ENCODE data around the gene ASPN.

The ASPN gene

DNA sequence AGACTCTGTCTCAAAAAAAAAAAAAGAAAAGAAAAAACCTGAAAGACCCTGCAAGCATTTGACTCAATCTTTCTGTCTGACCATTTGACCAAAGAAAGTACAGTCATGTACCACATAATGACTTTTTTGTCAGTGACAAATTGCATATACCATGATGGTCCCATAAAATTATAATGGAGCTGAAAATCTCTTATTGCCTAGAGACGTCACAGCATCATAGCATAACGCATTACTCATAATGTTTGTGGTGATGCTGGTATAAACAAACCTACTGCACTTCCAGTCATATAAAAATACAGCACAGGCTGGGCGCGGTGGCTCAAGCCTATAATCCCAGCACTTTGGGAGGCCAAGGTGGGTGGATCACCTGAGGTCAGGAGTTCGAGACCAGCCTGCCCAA, 43.0 kb upstream of the ASPN start:
- no peak overlapping the region for H3K4me3 ChIP-seq (ENCODE audit: low read depth, low read length, poor library complexity, severe bottlenecking)
- H3F3A ChIP-seq (ENCODE audit: insufficient read depth, low read length): no peaks in the 10 kb centered on the region
- H3K9me2 ChIP-seq (ENCODE audit: low read depth, low read length): no peaks in the 10 kb centered on the region
- H3K9me3 ChIP-seq (ENCODE audit: low read length): no peaks in the 10 kb centered on the region
- no peak overlapping the region for H2AFZ ChIP-seq (ENCODE audit: low read length)
- no peak overlapping the region for H3K9ac ChIP-seq (ENCODE audit: low read length)
- H3K27ac ChIP-seq (ENCODE audit: low read depth, low read length, poor library complexity, severe bottlenecking): no peak overlapping the region
- H3K4me1 ChIP-seq (ENCODE audit: insufficient read depth, low read length, severe bottlenecking): no peaks in the 10 kb centered on the region
- no peaks in the 10 kb centered on the region for H4K20me1 ChIP-seq (ENCODE audit: insufficient read depth, low read length)
- H3K4me2 ChIP-seq (ENCODE audit: low read length): no peak overlapping the region
- no peaks in the 10 kb centered on the region for H3K27me3 ChIP-seq (ENCODE audit: insufficient read depth, low read length)
- TF ChIP-seq, protein P1, sequence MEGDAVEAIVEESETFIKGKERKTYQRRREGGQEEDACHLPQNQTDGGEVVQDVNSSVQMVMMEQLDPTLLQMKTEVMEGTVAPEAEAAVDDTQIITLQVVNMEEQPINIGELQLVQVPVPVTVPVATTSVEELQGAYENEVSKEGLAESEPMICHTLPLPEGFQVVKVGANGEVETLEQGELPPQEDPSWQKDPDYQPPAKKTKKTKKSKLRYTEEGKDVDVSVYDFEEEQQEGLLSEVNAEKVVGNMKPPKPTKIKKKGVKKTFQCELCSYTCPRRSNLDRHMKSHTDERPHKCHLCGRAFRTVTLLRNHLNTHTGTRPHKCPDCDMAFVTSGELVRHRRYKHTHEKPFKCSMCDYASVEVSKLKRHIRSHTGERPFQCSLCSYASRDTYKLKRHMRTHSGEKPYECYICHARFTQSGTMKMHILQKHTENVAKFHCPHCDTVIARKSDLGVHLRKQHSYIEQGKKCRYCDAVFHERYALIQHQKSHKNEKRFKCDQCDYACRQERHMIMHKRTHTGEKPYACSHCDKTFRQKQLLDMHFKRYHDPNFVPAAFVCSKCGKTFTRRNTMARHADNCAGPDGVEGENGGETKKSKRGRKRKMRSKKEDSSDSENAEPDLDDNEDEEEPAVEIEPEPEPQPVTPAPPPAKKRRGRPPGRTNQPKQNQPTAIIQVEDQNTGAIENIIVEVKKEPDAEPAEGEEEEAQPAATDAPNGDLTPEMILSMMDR (IDR thresholded peaks at IDR 0.05; ENCODE audit: low read length): no peak
- TF ChIP-seq EZH2 (IDR thresholded peaks at IDR 0.05; ENCODE audit: borderline replicate concordance, low read length): no peak
- H3K36me3 ChIP-seq (ENCODE audit: insufficient read depth, low read length): no peaks in the 10 kb centered on the region
- no peaks in the 10 kb centered on the region for H3K79me2 ChIP-seq (ENCODE audit: insufficient read depth, low read length)

DNA sequence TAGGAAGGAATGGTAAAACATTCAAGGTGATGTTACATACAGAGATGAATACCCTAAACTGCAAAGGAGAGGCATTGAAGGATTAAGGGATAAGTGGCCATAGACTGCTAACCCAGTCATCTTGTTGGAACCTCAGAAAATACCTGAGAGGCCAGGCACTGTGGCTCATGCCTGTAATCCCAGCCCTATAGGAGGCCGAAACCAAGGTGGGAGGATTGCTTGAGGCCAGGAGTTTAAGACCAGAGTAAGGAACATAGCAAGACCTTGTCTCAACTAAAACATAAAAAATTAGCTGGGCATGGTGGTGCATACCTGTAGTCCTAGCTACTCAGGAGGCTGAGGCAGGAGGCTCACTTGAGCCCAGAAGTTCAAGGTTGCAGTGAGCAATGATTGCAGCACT, 42.6 kb upstream of the ASPN start:
- no peak overlapping the region for H3K27ac ChIP-seq (ENCODE audit: low read depth, low read length, poor library complexity, severe bottlenecking)
- no peaks in the 10 kb centered on the region for H3K79me2 ChIP-seq (ENCODE audit: insufficient read depth, low read length)
- no peaks in the 10 kb centered on the region for H3K4me1 ChIP-seq (ENCODE audit: insufficient read depth, low read length, severe bottlenecking)
- H3K9me3 ChIP-seq (ENCODE audit: low read length): no peaks in the 10 kb centered on the region
- H3K36me3 ChIP-seq (ENCODE audit: insufficient read depth, low read length): no peaks in the 10 kb centered on the region
- H4K20me1 ChIP-seq (ENCODE audit: insufficient read depth, low read length): no peaks in the 10 kb centered on the region
- no peak overlapping the region for H3K9ac ChIP-seq (ENCODE audit: low read length)
- no peaks in the 10 kb centered on the region for H3K27me3 ChIP-seq (ENCODE audit: insufficient read depth, low read length)
- TF ChIP-seq EZH2 (IDR thresholded peaks at IDR 0.05; ENCODE audit: borderline replicate concordance, low read length): no peak
- TF ChIP-seq, protein P1 (IDR thresholded peaks at IDR 0.05; ENCODE audit: low read length): no peak
- H3K9me2 ChIP-seq (ENCODE audit: low read depth, low read length): no peaks in the 10 kb centered on the region
- no peaks in the 10 kb centered on the region for H3F3A ChIP-seq (ENCODE audit: insufficient read depth, low read length)
- no peak overlapping the region for H3K4me3 ChIP-seq (ENCODE audit: low read depth, low read length, poor library complexity, severe bottlenecking)
- H3K4me2 ChIP-seq (ENCODE audit: low read length): no peak overlapping the region
- no peak overlapping the region for H2AFZ ChIP-seq (ENCODE audit: low read length)

DNA sequence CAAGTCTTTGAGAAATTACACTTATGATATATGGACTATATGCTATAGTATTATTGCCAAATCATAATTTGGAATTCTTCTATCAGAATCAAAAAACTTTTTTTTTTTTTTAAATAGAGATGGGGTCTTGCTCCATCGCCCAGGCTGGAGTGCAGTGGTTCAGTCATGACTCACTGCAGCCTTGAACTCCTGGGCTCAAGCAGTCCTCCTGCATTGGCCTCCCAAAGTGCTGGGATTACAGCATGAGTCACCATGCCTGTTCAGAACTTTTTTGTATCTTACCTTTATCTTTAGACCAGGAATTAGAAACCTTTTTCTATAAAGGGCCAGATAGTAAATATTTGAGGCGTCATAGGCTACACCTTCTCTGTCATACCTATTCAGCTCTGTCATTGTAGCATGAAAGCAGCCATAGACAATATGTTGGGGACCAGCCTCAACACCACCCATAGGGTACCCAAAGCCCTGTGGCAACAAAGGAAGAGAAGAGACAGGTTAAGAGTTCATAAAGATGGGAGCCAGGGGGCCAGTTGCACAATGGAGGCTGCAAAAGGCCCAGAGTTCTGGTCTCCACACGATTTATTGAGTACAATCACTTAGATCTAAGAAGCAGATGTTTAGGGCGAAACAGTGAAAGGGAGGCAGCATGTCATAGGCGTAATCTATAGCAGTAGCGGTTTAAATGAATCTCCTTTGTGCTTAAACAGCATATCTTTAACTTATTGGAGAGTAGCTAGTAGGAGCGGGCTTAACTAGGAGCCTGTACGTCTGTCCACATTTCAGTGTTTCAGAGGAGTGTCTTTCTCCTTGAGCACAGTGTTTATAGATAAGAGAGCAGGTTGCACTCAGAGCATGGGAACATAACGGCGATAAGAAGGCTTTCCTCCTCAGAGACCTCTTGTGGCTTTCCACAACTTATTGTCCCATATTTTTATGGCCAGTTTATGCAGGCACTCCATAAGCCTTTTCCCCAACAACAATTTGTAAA, 41.0 kb upstream of the ASPN start:
- Histone ChIP-seq H3K9me3 (ENCODE audit: low read length) (no peaks in the 10 kb centered on the region), H3K4me3 (ENCODE audit: low read depth, low read length, poor library complexity, severe bottlenecking) (no peak overlapping the region), H4K20me1 (ENCODE audit: insufficient read depth, low read length) (no peaks in the 10 kb centered on the region), H3K79me2 (ENCODE audit: insufficient read depth, low read length) (no peaks in the 10 kb centered on the region), H3K4me1 (ENCODE audit: insufficient read depth, low read length, severe bottlenecking) (no peaks in the 10 kb centered on the region), H3K27ac (ENCODE audit: low read depth, low read length, poor library complexity, severe bottlenecking) (no peak overlapping the region), H3F3A (ENCODE audit: insufficient read depth, low read length) (no peaks in the 10 kb centered on the region), H3K36me3 (ENCODE audit: insufficient read depth, low read length) (no peaks in the 10 kb centered on the region), H3K9me2 (ENCODE audit: low read depth, low read length) (no peaks in the 10 kb centered on the region), H2AFZ (ENCODE audit: low read length) (no peak overlapping the region), H3K27me3 (ENCODE audit: insufficient read depth, low read length) (no peaks in the 10 kb centered on the region), H3K9ac (ENCODE audit: low read length) (no peak overlapping the region), H3K4me2 (ENCODE audit: low read length) (no peak overlapping the region)
- TF ChIP-seq, protein P1 (IDR thresholded peaks at IDR 0.05; ENCODE audit: low read length): no peak
- TF ChIP-seq EZH2 (IDR thresholded peaks at IDR 0.05; ENCODE audit: borderline replicate concordance, low read length): no peak

All from OCI-LY1 (cell line).